OCI-LY3 (cell line): ENCODE data around the gene GRIA3.

ENCODE experiments used
- CTCF ChIP-seq: fragments of 200-600, 300-600 bp; sonication (generic); IDR thresholded peaks from 2 replicates; pipeline ENCODE4 v1.5.1; 2014; ENCODE audit warnings: antibody characterized with exemption, low read length, low read depth
- EZH2phosphoT487 ChIP-seq: fragments of 200-600 bp; shearing (Covaris generic); IDR thresholded peaks from 2 replicates; pipeline ENCODE4 v1.6.1; 2018; ENCODE audit warnings: antibody characterized with exemption, mixed run types, low read depth

DNA sequence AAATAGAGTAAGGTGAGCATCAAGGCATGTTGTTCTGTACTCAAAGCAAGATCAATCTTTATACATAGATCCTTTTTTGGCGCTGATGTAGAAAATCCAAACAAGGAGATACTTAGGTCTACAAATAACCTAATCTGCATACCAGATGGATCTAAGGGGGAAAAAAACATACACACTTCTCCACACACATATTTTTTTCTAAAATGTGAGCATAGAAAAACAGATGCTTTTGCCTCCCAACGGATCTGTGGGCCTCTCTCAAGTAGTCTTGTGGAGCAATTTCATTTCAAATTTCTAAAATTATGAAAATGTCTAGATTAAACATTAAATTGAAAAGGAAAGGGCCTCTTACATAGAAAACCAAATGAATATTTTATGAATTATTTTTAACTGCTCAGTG is 166.1 kb downstream of the GRIA3 start:
- TF ChIP-seq CTCF (no peak), EZH2phosphoT487 (no peak)
